Measurements from ENCODE around the gene EMC1. TPM values are rescaled to one million over a fixed set of nuclear protein-coding genes. Genes with fewer than 3 reads are reported as not detected.
"Not testable (repeated sequence)": the region's sequence is repeated elsewhere in the genome, so short reads cannot be mapped to it uniquely, and the experiment has no call there.

Gene EMC1
- total RNA-seq, 1 donor from 2014 or later = 41.2 TPM

DNA sequence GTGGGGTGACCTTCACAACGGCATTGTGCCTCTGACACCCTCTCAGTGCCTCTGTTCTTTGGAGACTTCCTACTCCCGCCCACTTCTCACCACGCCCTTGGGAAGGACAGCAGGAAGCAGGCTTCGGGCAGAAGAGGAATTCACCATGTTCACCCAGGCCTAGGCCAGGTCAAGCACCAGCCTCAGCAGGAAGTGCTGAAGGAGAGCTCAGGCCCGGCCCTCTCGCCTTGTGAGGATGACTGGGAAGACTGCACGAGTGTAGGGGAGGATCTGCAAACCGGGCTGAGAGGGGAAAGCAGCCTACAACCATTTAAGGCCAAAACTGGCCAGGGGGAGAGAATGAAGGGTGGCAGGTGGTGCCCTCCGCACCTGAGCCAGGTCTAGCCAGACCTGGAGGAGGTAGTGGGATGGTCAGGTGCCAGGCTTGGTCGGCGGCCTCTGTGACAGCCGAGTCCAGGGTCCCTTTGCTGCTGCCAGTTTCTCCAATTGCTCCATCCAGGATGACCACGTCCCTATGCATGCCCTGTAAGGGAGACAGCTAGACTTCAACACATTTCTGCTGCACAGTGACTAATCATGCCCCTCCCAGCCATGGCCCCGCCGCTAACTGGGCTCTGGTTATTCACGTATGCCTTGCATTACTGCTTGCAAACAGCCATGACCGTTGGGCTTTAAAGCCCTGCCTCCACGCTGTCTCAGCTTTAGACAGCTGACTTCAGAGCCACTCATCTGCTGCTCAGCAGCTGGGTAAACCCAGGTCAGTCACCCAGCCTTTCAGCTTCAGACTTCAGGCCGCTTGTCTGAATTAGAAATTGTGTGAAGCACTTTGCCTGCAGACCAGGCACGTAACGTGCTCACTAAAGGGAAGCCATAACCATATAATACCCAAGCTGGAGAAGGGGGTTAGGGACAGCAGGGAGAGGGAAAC, 9.2 kb upstream of the EMC1 start:
- intact Hi-C loops (cut with micrococcal nuclease) = no loop called here

DNA sequence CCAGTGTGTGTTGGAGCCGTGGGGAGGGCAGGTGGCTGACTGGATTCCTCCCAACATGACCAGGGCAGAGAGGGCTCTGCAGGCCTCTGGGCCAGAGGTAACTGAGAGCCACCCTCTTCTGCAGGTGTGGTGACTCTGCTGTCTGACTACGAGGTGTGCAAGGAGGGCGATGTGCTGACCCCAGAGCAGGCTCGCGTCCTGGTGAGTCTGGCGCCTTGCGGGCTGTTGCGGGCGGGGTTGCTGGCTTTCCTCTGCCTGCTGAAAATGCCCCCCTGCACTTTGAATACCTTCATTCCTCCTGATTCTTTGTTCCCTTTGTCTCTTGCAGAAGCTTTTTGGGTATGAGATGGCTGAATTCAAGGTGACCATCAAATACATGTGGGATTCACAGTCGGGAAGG, 7.0 kb upstream of the EMC1 start:
- intact Hi-C loops (cut with micrococcal nuclease) = no loop called here

- intact Hi-C loops (cut with micrococcal nuclease) = no loop called here
These were observed 6.0 kb upstream of the EMC1 start for GRCh38 chr1:19257178-19257914.

DNA sequence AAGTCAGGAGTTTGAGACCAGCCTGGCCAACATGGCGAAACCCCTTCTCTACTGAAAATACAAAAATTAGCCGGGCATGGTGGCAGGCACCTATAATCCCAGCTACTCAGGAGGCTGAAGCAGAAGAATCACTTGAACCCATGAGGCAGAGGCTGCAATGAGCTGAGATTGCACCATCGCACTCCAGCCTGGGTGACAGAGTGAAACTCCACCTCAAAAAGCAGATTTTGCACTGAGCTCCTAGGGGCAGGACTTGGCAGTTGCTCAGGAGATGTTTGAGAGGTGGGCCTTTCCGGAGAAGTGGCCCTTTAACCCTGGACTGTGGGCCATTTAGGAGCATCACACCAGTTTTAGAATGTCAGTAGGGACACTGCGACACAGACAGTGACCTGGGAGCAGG, 5.0 kb upstream of the EMC1 start:
- intact Hi-C loops (cut with micrococcal nuclease) = not testable (repeated sequence)

GRCh38 chr1:19255288-19255687, 4.0 kb upstream of the EMC1 start:
- intact Hi-C loops (cut with micrococcal nuclease) = no loop called here

- intact Hi-C loops (cut with micrococcal nuclease) = no loop called here
These were observed 3.1 kb upstream of the EMC1 start for GRCh38 chr1:19254416-19254815.

DNA sequence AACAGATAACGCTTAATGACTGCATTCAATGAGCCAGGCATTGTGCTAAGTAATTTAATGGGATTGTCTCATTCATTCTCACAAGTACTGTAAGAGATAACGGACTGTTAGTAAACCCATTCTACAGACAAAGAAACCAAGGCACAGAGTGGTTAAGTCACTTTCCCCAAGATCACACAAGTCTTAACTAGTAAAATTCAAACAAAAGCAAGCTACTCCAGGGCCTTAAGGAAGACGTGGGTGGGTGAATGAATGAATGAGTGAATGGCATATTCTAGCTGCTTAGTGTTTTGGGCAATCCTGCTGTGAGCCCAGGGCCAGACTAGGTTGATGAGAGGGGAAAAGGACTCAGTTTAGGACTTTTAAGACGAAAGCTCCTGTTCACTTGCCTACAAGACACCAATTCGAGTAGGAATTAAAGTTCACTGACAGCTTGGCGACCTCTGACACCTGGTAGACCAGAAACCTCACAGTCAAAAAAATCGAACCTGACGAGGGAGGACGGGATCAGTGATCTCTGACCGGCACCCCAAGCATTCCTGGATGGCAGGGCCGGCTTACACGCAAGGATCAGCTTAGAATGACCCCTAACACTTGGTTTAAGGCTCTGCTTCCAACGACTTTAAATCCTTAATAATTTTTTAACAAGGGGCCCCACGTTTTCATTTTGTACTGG, 557 bp downstream of the EMC1 start:
- intact Hi-C loops (cut with micrococcal nuclease) = loop anchor here (1.0 to 2.0 kb wide), 4 partner anchors 40 to 402 kb away; partner anchors contain the start of genes AKR7A2, ALDH4A1, SLC66A1 and UBR4

DNA sequence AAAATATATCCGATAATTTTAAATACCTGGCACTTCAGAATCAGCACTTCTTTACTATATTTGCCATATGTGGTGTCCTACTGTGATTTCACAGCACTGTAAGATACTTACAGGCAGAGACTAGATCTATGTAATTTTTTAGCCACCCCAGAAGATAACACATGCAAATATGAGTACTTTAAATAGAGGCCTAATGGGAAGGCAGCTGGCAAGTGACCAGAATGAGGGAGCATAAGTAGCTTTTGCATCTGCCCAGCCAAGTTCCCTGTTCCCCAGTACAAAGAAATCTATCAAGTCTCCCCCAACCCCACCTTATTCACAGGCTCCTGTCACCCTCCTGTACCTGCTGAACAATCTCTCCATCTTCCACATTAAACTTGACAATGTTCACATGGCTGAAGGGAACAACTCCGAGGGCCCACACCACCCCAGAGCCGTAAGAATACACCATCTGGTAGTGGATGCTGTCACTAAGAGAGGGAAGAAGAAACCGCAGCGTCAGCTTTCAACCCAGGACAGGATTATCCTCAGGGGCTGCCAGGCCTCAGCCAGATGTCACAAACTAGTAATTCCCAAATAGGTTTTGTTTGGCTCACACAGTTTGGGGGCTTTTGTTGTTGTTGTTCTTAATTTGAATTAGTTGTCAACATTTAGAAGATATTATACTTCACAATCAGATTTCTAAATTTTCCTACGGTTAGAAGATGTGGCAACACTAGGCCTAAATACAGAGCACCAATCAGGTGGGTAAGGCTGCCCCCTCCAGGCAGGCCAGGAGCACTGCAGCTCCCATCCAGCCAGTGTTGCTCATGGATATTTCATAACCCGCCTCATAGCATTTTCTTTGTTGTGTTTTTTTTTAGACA, 10.4 kb downstream of the EMC1 start:
- intact Hi-C loops (cut with micrococcal nuclease) = loop anchor here (1.0 kb wide), 3 partner anchors 62 to 357 kb away; no protein-coding TSS in a partner anchor

DNA sequence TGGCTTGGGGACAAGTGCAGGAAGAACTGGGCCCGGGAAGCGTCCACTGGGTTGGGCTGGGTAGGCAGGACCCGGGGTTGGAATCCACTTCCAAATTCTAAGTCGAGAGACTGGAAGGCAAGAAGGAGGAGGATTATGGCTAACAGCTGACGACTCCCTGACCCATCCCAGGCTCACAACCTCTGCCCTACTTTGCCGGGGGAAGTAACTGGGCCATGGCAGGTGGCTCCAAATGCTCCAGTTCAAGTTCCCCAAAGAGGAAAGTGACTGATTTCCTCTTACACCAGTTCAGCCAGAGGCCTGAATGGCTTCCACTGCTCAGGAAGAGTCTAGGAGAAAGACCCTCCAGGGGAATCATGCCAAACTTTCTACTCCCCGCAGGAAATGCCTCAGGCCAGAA, 11.4 kb downstream of the EMC1 start:
- intact Hi-C loops (cut with micrococcal nuclease) = no loop called here

GRCh38 chr1:19234224-19234623, 17.1 kb downstream of the EMC1 start:
- intact Hi-C loops (cut with micrococcal nuclease) = no loop called here

DNA sequence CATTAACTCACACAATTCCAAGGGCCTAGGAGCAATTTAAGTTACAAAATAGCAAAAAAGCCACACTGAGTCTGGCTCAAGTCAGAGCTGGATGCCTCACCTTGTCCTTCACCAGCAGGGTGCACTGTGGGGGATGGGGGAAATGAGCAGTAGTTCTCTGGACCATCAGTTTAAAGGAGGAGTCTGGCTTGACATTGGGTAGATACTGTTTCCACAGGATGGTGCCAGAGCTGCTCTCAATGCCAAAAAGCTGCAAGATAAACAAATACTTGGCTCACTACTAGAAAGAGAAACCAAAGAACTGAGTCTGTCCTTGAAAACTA, 18.8 kb downstream of the EMC1 start:
- intact Hi-C loops (cut with micrococcal nuclease) = no loop called here

- intact Hi-C loops (cut with micrococcal nuclease) = not testable (repeated sequence)
These were observed 19.4 kb downstream of the EMC1 start for GRCh38 chr1:19231736-19232523.

- intact Hi-C loops (cut with micrococcal nuclease) = no loop called here
These were observed 21.4 kb downstream of the EMC1 start for GRCh38 chr1:19229828-19230325.

DNA sequence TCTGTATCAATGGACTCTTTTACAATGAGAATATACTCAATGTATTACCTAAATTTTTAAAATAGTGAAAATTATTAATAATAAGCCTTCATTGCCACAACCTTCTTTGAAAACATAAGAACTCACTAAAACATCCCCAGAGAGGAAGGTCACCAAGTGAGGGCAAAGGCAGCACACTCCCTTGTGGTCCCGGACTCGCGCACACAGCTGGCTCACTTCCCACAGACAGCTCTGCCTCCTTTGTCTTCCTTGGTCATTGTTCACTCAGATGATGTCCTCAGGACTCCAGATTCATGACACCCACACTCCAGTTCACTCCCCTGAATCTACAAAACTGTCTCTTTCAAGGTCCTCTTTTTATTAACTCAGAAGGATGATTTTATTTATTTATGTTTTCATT, 22.1 kb downstream of the EMC1 start:
- intact Hi-C loops (cut with micrococcal nuclease) = no loop called here

GRCh38 chr1:19222979-19223824, 28.1 kb downstream of the EMC1 start:
- intact Hi-C loops (cut with micrococcal nuclease) = no loop called here

DNA sequence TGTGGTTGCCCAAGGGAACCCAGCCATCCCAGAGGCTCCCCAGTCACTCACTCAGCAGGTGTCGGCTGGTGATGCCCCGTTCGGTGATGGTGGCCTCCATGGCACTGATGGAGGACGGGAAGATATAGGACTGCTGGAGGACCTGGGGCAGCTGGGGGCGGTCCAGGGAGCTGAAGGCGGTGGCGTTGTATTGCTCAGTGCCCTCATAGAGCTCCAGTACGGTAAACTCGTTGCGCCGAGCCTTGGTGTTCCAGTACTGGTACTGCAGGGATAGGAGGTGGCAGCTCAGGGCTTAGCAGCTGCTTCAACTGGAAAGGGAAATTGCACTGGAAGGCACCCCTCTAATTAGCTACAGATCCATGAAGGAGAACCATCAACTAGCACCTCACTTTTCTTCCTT, 28.8 kb downstream of the EMC1 start:
- intact Hi-C loops (cut with micrococcal nuclease) = no loop called here

GRCh38 chr1:19220991-19221390, 30.3 kb downstream of the EMC1 start:
- intact Hi-C loops (cut with micrococcal nuclease) = no loop called here

DNA sequence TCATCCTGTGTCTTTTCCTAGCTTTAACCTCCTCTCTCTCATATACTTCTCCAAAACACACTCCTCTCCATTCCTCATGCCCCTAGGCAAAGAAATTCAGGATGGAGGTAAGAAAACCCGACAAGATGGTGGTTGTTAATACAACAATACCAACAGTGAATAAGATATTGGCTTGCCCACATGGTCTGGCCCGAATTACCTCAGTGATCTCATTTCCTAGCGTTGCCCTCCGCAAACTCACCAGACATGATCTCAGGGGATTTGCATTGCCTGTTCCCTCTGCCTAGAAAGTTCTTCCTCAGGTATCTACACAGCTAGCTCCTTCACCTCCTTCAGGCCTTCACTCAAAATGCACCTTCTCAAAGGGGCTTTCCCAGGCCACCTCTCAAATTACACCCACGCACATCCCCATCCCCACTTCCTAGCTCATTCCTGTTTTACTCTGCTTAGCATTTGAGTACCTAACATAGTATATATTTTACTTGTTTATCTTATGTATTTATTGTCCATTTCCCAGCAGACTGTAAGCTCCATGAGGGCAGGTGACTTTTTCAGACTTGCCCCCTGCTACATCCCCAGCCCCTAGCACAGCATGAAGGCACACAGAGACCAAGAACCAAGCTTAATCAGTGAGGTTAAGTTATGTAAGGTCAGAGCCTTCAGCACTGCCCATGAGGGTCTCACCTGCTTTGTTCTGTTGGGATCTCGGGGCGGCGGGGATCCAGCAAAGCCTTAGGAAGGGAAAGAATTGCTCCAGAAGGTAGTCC, 31.1 kb downstream of the EMC1 start:
- intact Hi-C loops (cut with micrococcal nuclease) = no loop called here

All from T-helper 2 cell treated with Interferon-gamma antibody and Interleukin-4, amounts not matched to agents 100 ng/mL and 5 ng/mL, for 36 hours (primary cell).